ENCODE results near the gene P2RX4.
"Not testable (repeated sequence)": the region's sequence is repeated elsewhere in the genome, so short reads cannot be mapped to it uniquely, and the experiment has no call there.

P2RX4 gene, protein sequence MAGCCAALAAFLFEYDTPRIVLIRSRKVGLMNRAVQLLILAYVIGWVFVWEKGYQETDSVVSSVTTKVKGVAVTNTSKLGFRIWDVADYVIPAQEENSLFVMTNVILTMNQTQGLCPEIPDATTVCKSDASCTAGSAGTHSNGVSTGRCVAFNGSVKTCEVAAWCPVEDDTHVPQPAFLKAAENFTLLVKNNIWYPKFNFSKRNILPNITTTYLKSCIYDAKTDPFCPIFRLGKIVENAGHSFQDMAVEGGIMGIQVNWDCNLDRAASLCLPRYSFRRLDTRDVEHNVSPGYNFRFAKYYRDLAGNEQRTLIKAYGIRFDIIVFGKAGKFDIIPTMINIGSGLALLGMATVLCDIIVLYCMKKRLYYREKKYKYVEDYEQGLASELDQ

DNA sequence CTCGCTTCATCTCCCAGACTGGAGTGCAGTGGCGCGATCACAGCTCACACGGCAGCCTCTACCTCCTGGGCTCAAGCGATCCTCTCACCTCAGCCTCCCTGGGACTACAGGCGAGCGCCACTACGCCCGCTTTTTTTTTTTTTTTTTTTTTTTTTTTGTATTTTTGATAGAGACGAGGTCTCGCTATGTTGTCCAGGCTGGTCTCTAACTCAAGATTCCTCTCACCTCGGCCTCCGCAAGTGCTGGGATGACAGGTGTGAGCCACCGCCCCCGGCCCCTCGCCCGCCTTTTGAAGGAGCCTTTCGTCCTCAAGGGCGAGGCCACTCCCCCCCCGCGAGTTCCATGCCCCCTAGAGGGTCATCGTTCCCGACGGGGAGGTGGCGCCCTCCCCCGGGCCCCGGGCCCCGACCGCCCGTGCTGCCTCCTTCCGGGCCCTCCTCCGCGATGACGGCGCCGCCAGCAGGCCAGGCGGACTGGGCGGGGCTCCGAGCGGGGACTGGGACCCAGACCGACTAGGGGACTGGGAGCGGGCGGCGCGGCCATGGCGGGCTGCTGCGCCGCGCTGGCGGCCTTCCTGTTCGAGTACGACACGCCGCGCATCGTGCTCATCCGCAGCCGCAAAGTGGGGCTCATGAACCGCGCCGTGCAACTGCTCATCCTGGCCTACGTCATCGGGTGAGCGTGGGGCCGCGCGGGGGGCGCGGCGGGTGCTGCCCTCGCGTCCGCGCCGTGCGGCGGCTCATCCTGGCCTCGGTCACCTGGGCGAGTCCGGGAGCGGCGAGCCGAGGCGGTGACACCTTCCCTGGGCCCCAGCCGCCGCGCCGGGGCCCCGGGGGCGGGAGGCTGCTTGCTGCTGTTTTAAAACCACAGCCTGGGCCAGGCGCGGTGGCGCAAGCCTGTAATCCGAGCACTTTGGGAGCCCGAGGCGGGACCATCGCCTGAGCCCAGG, at the start of gene P2RX4:
TSS of gene P2RX4 (plus strand) at position 506 of the 949 bp plus-strand sequence. CDS start at position 542, 36 bp downstream.
- peak; percentile 89 for DNase-seq

DNA sequence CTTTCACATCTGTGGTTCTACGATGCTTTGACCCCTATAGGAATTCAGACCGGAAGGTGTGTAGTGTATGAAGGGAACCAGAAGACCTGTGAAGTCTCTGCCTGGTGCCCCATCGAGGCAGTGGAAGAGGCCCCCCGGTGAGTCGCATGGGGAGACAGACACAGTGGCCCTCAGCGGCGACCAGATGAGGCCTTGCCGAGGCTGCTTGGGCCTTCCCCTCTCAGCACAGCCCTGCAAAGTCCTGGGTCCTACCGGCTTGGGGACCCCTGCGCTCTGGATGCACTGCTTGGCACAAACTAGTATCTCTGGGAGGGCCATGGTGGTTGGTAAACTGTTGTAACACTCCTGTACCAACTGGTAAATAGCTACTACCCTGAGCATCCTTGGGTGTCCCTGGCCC, 47.5 kb upstream of the P2RX4 start:
- no peak for DNase-seq

DNA sequence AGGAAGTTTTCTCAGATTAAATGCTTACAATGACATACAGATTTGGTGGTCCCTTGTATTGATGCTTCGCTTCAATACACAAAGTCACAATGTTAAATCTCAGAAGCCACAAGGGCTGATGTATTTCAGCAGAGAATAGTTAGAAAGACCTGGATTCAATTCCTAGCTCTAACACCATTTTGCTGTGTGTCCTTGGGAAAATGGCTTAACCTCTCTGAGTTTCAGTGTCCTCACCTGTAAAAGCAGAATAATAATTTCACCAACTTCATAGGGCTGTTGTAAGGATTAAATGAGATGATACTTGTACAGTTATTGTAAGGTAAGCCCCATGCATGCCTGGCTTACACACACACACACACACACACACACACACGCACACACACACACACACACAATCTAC, 46.9 kb upstream of the P2RX4 start:
- DNase-seq: no peak

DNA sequence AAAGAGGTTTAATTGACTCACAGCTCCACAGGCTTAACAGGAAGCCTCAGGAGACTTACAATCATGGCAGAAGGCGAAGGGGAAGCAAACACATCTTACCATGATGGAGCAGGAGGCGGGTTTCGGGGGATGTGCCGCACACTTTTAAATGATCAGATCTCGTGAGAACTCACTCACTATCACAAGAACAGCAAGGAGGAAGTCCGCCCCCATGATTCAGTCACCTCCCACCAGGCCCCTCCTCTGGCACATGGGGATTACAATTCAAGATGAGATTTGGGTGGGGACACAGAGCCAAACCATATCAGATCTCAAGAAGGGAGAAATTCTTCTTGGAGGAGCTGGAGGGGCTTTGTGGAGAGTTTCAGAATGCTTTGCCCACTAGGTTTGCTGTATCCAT, 45.1 kb upstream of the P2RX4 start:
- DNase-seq: not testable (repeated sequence)

DNA sequence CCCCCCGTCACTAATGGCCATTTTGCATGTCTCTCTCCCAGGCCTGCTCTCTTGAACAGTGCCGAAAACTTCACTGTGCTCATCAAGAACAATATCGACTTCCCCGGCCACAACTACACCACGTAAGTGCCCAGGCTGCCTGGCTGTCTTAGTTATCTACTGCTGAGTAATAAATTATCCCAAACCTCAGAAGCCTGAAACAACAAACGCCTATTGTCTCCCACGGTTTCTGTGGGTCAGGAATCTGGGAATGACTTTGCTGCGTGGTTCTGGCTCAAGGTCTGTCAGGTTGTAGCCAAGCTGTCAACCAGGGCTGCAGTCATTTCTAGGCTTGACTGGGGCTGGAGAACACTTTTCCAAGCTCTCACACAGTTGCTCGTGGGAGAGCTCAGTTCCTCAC, 44.6 kb upstream of the P2RX4 start:
- DNase-seq: no peak

DNA sequence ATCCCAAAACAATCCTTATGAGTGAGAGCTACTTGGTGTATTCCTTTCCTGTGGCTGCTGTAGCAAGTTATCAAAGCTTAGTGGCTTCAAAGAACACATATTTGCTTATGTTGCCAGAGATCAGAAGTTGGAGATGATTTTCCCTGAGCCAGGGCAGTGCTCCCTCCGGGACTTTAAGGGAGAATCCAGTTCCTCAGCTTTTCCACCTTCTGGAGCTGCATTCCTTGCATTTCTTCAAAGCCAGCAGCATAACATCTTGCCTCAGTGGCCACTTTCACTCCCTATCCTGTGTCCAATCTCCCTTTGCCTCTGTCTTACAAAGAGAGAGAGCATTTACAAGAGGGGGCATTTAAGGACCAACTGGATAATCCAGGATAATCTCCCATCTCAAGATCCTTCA, 43.6 kb upstream of the P2RX4 start:
- no peak for DNase-seq

DNA sequence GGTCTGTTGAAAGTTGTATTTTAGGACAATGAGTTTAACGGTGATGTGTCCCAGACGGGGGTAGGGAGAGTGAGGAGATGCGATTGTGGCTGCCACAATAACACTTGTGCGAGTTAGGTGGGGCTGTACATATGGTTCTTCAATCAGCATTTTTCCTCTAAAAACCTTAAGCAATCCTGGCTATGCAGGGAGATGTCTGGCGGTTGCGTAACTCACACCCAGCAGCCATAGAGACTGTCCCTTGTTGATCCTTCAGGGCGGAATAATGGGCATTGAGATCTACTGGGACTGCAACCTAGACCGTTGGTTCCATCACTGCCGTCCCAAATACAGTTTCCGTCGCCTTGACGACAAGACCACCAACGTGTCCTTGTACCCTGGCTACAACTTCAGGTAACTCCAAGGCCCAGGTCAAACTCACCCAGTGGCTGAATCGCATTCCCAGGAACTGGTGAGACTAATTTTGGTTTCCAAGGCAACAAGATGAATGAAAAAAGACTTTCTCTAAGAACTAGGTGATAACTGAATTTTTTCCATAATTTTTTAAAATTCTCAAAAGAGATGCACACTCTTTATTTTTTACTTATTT, 42.6 kb upstream of the P2RX4 start:
- DNase-seq: no peak

DNA sequence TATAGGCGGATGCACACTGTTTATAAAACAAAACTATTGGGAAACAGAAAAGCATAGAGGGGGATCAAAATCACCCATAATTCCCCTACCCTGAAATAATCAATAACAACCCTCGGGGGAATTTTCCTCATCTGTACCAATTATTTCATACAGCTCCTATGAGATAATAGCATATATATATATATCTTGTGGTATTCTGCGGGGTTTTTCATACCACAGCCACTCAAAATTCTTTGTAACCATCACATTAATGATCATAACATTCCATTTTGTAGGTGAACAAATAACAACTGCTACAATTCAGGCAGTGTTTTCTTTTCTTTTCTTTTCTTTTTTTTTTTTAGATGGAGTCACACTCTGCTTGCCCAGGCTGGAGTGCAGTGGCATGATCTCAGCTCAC, 42.0 kb upstream of the P2RX4 start:
- no peak for DNase-seq

DNA sequence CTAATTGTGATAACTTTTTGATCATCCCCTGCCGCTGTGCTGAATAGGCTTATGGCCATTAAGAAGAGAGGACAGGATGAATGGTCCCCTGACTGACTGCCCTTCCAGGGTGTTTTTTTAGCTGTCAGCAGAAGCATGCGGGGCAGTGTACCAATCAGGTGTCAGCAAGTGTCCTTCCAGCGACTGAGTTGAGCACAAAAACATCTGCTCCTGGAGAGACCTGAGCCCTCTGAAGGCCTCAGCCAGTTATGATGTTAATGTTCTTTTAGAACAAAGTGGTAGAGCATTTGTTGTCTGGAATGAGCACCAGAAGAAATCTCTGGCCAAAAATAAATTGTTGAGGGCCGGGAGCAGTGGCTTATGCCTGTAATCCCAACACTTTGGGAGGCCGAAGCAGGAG, 39.8 kb upstream of the P2RX4 start:
- DNase-seq: no peak

DNA sequence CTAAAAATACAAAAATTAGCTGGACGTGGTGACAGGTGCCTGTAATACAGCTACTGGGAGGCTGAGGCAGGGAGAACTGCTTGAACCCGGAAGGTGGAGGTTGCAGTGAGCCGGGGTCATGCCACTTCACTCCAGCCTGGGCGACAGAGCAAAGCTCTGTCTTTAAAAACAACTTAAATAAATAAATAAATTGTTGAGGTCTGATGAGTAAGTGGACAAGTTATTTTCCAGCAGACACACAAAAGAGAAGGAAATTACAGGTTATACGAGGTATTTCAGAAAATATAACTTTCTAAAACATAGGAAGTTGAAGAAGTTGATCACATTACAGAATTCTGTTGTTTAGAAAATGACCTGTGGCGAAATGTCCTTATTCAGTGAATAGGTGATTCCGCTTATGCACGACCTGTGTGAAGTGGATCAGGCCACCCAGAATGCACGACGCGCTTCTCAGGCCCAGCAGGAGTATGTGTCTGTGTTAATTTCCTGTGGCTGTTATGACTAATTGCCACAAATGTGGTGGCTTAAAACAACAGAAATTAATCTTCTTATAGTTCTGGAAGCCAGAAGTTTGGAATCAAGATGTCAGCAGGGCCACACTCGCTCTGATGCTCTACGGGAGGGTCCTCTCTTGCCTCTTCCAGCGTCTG, 39.2 kb upstream of the P2RX4 start:
- no peak for DNase-seq

DNA sequence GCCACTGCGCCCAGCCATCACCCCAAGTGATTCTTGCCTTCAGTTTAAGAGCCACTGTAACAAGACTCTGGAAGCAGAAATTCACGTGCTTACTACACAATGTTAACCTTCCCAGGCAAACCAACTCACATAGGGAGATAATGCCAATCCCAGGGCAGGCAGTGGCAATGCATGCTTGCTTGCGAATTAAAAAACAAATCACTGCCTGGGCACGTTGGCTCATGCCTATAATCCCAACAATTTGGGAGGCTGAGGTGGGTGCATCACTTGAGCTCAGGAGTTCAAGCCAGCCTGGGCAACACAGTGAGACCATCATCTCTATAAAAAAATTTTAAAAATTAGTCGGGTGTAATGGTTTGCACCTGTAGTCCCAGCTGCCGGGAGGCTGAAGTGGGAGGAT, 37.8 kb upstream of the P2RX4 start:
- no peak for DNase-seq

DNA sequence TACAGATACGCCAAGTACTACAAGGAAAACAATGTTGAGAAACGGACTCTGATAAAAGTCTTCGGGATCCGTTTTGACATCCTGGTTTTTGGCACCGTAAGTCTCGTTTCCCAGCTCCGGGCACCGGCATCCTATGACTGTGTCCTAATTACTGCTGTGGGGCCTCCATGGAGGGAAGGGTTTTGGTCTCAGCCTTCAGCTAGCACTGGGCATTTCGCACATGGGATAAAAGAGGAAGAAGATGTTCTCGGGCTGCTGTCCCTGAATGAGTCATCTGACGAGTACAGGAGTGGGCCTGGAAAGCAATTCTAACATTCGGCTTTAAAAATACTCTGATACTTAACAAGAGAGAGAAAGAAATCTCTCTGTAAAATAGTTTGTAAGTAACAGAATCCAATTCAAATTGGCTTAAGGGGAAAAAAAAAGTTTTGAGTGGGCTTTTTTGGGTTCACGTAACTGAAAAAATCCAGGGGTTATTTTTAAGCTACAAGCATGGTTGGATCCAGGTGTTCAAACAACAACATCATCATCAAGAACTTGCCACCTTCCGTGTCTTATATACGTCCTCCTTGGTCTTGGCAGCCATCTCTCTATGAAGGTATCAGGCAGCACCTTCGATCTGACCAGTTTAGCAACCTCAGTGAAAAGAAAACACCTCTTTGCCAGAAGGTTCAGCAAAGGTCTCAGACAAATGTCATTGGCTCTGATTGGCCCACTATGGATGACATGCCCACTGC, 34.4 kb upstream of the P2RX4 start:
- DNase-seq: no peak

DNA sequence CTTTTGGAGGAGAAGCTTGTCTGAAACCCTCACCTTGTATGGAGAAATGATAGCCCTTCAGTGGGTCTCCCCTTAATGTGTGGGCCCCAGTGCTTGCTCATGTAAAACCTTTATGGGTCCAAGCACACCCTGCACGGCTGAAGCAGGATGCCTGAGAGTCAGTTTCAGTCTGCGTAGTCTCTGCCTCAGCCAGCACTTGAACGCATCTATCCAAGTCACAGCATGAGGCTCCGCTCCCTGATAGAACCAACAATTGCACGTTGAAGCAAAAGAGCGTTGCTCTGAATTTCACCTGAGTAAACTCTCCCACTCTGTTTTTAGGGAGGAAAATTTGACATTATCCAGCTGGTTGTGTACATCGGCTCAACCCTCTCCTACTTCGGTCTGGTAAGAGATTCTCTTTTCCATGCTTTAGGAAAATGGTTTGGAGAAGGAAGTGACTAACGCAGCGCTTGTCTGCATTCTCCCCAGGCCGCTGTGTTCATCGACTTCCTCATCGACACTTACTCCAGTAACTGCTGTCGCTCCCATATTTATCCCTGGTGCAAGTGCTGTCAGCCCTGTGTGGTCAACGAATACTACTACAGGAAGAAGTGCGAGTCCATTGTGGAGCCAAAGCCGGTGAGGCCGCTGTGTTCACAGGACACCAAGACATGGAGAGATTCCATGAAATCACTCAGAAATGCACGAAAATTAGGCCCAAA, 33.0 kb upstream of the P2RX4 start:
- no peak for DNase-seq

DNA sequence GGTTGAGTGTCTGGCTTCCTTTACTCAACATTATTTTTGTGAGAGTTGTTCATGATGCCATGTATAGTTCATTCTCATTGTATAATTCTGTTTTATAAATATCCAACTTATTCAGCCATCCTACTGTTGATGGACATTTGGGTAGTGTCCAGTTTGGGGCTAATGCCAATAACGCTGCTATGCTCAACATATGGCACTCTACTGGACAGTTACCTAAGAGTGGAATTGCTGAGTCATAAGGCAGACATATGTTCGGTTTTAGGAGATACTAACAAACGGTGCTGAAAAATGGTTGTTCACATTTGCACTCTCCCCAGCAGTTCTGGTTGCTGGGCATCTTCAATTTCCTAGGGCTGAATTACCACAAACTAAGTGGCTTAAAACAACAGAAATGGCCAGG, 28.7 kb upstream of the P2RX4 start:
- no peak for DNase-seq

DNA sequence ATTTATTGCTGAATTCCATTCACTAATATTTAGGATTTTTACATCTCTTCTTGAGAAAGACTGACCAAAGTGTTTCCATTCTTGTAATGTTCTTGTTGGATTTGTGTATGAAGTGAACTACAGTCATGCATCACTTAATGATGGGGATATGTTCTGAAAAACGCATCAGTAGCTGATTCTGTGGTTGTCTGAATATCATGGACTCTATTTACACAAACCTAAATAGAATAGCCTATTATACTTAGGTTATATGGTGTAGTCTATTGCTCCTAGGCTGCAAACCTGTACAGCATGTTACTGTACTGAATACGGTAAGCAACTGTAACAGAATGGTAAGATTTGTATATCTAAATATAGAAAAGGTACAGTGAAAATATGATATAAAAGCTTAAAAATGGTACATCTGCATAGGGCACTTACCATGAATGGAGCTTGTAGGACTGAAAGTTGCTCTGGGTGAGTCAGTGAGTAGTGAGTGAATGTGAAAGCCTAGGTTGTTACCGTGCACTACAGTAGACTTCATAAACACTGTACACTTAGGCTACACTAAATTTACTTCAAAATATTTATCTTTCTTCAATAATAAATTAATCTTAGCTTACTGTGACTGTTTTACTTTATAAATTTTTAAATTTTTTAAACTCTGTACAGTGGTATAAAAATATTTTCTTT, 27.6 kb upstream of the P2RX4 start:
- no peak for DNase-seq

DNA sequence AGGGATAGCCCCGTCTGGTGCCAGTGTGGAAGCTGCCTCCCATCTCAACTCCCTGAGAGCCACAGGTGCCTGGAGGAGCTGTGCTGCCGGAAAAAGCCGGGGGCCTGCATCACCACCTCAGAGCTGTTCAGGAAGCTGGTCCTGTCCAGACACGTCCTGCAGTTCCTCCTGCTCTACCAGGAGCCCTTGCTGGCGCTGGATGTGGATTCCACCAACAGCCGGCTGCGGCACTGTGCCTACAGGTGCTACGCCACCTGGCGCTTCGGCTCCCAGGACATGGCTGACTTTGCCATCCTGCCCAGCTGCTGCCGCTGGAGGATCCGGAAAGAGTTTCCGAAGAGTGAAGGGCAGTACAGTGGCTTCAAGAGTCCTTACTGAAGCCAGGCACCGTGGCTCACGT, 25.5 kb upstream of the P2RX4 start:
- no peak for DNase-seq

DNA sequence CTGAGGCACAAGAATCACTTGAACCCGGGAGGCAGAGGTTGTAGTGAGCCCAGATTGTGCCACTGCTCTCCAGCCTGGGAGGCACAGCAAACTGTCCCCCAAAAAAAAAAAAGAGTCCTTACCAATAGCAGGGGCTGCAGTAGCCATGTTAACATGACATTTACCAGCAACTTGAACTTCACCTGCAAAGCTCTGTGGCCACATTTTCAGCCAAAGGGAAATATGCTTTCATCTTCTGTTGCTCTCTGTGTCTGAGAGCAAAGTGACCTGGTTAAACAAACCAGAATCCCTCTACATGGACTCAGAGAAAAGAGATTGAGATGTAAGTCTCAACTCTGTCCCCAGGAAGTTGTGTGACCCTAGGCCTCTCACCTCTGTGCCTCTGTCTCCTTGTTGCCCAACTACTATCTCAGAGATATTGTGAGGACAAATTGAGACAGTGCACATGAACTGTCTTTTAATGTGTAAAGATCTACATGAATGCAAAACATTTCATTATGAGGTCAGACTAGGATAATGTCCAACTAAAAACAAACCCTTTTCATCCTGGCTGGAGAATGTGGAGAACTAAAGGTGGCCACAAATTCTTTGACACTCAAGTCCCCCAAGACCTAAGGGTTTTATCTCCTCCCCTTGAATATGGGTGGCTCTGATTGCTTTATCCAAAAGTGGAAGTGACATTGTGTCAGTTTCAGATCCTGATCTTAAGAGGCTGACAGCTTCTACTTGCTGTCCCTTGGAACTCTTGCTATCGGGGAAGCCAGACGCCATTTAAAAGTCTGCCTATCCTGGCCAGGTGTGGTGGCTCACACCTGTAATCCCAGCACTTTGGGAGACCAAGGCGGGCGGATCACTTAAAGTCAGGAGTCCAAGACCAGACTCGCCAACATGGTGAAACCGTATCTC, 24.7 kb upstream of the P2RX4 start:
- no peak for DNase-seq

DNA sequence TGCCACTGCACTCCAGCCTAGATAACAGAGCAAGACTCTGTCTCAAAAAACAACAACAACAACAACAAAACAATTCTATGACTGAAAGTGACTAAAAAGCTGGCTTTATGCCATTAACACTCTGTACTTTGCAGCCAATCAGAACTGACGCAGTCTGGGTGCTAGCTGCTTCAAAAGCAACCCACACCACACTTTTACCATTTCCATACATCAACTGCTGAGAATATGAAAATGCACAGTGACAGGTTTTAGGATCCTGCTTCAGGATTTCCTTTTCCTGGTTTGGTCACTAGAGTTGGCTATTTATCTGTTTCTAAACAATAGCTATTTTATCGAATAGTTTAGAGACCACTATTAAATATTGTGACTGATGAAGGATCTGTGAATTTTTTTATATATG, 23.1 kb upstream of the P2RX4 start:
- DNase-seq: no peak

DNA sequence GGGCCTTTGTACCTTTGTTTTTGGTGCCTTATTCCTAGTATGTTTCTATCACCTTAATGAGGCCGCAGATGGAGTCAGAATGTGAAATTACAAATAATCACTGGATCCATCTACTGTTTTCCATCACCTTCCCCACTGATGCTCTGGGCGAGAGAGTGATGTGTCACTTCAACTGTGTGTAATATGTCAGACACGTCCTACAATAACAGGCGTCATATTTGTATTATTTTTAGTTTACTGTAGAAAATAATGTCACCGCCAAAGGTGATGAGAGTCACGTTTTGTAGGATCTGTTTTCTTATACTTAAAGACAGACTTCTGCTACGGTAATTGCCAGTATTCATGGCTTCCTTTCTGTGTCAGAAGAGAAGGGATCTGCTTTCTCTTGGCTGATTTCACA, 22.4 kb upstream of the P2RX4 start:
- DNase-seq: no peak

DNA sequence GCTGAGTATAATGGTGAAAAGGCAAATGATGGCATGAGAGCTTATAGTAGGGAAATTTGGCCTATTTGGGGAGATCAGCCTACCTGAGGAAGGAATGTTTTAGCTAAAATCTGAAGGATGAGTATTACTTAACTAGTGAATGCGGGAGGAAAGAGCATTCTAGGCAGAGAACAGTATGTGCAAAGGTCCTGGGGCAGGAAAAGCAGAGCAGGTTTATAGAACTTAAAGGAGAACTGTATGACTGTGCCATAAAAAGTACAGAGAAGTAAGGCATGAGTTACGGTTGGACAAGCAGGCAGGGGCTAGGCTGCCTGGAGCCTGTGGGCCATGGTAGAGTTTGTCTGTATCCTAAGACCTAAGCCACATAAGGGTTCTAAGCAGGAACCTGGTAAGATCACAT, 21.7 kb upstream of the P2RX4 start:
- DNase-seq: no peak
